Neutrophil (primary cell): ENCODE data around the gene ALG12.

ENCODE experiments used
- H3K27ac ChIP-seq: fragments of 200-600 bp; sonication (generic); 2 replicates; pipeline ENCODE4 v1.5.1; 2016; ENCODE audit warnings: mild to moderate bottlenecking, moderate library complexity
- H3K27me3 ChIP-seq: fragments of 200-600 bp; sonication (generic); 2 replicates; pipeline ENCODE4 v1.6.0; 2016; ENCODE audit warnings: mild to moderate bottlenecking
- H3K36me3 ChIP-seq: fragments of 200-600 bp; sonication (generic); 2 replicates; pipeline ENCODE4 v1.5.1; 2017
- H3K4me1 ChIP-seq, 2 experiments: fragments of 200-600 bp in 1 of 2; sonication (generic) in 1 of 2; 1 replicate in 1 of 2; 2 replicates in 1 of 2; pipeline versions ENCODE4 v1.5.1 to v1.6.1; 2013 to 2016; ENCODE audit warnings: low read depth in 1 of 2, low read length in 1 of 2, mild to moderate bottlenecking in 1 of 2, moderate library complexity in 1 of 2; ENCODE audit not compliant: control insufficient read depth in 1 of 2, insufficient read depth in 1 of 2
- H3K4me3 ChIP-seq, 2 experiments: fragments of 200-600 bp in 1 of 2; sonication (generic) in 1 of 2; 1 replicate in 1 of 2; 2 replicates in 1 of 2; pipeline ENCODE4 v1.5.1; 2013 to 2016; ENCODE audit warnings: low read depth in 1 of 2, low read length in 1 of 2, mild to moderate bottlenecking in 1 of 2, moderate library complexity in 1 of 2
- H3K9me3 ChIP-seq: fragments of 200-600 bp; sonication (generic); 2 replicates; pipeline ENCODE4 v1.5.1; 2016
- TF ChIP-seq, protein P1 (sequence below): fragments of 200-600 bp; sonication (generic); IDR thresholded peaks from 2 replicates; pipeline ENCODE4 v1.5.1; 2016; ENCODE audit warnings: antibody characterized with exemption

The ALG12 gene

DNA sequence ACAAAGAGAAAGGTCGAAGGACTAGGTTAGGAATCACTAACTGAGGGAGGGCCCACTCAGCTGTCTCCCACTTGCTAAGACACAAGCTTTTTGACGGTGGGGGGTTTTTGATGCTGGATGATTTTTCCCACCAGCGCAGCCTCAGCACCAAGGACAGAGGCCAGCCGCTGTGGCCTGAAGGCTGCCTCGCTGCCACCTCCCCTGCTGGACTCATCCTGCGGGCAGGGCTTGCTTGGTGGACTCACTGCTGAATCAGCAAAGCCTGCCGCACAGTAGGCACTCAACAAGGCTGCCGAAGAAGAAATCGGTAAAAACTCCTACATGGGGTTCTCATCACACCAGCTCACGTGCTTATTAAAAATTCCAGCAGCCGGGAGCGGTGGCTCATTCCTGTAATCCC lies 2.6 kb downstream of the ALG12 start:
- H3K36me3 ChIP-seq, result peaks cover 23% of the 10 kb centered on the region
- no peak overlapping the region for H3K27ac ChIP-seq
- peaks cover 18 to 19% of the 10 kb centered on the region in 2 experiments for H3K4me1 ChIP-seq

DNA sequence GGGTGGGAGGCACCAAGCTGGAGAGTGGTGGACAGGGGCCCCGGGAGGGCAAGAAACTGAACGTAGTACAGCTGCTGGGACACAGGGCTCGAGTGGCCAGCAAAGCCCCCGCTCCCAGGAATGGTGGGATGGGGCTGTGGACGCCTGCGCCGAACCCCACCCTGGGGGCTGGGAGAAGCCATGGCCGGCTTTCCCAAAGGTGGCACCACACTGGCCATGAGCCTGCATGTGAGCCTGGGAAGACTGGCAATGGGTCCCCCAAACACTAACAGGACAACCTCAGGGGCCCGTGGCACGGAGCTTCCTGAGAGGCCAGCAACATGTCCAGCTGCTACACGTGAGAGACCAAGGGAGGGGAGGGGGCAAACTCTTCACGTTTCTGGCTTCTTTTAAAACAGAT lies 4.0 kb downstream of the ALG12 start:
- Histone ChIP-seq H3K27me3 (no peaks in the 10 kb centered on the region), H3K4me3 (no peak overlapping the region), H3K4me1 (peaks cover 15 to 19% of the 10 kb centered on the region in 2 experiments), H3K27ac (no peak overlapping the region), H3K36me3 (peaks cover 28% of the 10 kb centered on the region), H3K9me3 (no peaks in the 10 kb centered on the region)
- TF ChIP-seq, protein P1, sequence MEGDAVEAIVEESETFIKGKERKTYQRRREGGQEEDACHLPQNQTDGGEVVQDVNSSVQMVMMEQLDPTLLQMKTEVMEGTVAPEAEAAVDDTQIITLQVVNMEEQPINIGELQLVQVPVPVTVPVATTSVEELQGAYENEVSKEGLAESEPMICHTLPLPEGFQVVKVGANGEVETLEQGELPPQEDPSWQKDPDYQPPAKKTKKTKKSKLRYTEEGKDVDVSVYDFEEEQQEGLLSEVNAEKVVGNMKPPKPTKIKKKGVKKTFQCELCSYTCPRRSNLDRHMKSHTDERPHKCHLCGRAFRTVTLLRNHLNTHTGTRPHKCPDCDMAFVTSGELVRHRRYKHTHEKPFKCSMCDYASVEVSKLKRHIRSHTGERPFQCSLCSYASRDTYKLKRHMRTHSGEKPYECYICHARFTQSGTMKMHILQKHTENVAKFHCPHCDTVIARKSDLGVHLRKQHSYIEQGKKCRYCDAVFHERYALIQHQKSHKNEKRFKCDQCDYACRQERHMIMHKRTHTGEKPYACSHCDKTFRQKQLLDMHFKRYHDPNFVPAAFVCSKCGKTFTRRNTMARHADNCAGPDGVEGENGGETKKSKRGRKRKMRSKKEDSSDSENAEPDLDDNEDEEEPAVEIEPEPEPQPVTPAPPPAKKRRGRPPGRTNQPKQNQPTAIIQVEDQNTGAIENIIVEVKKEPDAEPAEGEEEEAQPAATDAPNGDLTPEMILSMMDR, result no peak

More for the DNA sequence above, 2.6 kb downstream of the ALG12 start:
- Histone ChIP-seq H3K27me3 (no peaks in the 10 kb centered on the region), H3K9me3 (no peaks in the 10 kb centered on the region), H3K4me3 (no peak overlapping the region)
- TF ChIP-seq, protein P1, result no peak

DNA sequence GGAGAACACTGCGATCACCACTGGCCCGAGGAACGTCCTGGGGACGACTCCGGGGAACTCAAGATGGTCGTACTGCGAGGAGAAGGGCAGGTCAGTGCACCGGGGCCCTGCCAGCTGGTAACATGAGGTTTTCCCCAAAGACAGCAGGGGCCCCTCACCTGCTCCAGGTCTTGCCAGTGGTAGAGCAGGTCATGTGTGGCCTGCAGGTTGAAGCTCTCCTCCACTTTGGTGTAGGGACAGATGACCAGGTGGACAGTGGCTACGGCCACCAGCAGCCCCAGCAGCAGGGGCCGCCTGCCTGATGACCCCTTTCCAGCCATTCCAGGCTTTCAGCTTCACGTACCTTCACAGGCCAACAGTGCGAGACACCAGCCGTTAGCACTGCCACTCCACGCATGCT lies 4.8 kb downstream of the ALG12 start:
- Histone ChIP-seq H3K27ac (no peak overlapping the region), H3K9me3 (no peaks in the 10 kb centered on the region), H3K4me1 (peaks cover 10 to 12% of the 10 kb centered on the region in 2 experiments), H3K36me3 (peaks cover 35% of the 10 kb centered on the region), H3K27me3 (no peaks in the 10 kb centered on the region), H3K4me3 (no peak overlapping the region)
- TF ChIP-seq, protein P1, result no peak

DNA sequence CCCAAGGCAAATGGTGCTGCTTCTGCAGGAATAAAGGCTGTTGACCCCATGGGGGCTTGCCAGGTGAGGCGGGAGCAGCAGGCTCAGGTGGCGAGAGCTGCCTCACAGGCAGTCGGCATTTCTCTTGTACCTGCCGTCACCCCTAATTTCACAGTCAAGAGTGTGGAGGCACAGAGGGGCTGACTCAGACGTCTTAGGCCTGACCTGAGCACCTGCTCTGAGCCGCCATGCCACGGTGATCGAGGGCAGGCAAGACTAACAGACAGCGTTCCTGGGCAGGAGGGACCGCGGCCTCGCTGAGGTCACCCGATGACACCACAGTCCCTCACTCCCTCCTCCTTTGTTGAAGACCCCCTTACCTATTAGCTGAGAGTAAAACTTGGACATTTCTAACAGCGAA lies 5.2 kb downstream of the ALG12 start:
- H3K36me3 ChIP-seq, result peaks cover 38% of the 10 kb centered on the region
- TF ChIP-seq, protein P1, result no peak

DNA sequence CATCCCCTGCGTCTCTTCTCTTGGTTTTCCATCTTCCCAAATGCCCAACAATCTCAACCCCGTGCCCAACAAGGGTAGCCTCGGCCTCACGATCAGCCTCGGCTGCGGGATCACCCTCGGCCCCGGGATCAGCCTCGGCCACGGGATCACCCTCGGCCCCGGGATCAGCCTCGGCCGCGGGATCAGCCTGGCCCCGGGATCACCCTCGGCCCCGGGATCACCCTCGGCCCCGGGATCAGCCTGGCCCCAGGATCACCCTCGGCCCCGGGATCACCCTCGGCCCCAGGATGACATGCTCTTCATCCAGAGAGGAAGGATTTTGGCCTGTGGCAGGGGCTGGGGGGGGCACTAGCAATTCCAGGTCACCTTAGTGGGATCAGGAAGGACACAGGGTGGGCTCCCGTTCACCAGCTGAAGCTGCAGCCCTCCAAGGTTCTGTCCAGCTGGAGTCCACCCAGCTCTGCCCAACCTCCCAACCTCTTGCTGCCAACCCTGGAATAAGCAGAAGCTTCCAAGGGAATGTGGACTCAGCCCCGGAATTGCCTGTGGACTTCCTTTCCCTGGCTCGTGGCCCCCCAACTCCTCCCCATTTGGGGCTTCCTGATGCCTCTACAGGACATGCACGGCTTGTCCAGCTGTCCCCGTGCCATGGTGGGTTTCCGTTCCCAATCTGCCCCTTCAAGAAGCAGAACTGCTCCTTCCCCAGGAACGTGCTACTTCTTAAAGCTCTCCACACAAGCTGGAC lies 6.2 kb downstream of the ALG12 start:
- no peaks in the 10 kb centered on the region for H3K27me3 ChIP-seq
- H3K9me3 ChIP-seq, result no peaks in the 10 kb centered on the region
- H3K36me3 ChIP-seq, result peaks cover 47% of the 10 kb centered on the region
- H3K27ac ChIP-seq, result no peak overlapping the region
- peaks cover 2% of the 10 kb centered on the region in 2 experiments for H3K4me1 ChIP-seq
- H3K4me3 ChIP-seq, result no peak overlapping the region
- TF ChIP-seq, protein P1, result no peak

More for the DNA sequence above, 5.2 kb downstream of the ALG12 start:
- H3K4me1 ChIP-seq, result peaks cover 10 to 11% of the 10 kb centered on the region in 2 experiments
- no peak overlapping the region for H3K4me3 ChIP-seq
- no peaks in the 10 kb centered on the region for H3K9me3 ChIP-seq
- H3K27me3 ChIP-seq, result no peaks in the 10 kb centered on the region
- no peak overlapping the region for H3K27ac ChIP-seq
